ENCODE results near the gene TNIK.

DNA sequence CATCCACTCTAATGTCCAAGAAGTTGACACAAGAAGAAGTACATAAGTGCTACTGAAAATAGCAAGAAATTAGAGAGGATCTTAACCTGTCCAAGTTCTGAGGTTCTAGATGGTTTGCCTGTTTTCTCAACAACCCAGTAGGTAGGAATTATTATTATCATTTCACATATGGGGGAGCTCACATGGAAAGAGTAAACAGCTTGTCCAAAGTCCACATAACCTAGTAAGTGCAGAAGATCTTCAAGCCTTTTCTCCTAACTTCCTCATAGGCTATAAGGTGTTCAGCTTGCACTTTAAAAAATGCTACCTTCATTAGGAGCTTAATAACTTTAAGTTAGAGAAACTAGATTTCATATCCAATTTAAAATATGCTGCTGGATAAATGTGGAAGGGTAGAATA lies 436.6 kb downstream of the TNIK start:
- TF ChIP-seq, protein P1, sequence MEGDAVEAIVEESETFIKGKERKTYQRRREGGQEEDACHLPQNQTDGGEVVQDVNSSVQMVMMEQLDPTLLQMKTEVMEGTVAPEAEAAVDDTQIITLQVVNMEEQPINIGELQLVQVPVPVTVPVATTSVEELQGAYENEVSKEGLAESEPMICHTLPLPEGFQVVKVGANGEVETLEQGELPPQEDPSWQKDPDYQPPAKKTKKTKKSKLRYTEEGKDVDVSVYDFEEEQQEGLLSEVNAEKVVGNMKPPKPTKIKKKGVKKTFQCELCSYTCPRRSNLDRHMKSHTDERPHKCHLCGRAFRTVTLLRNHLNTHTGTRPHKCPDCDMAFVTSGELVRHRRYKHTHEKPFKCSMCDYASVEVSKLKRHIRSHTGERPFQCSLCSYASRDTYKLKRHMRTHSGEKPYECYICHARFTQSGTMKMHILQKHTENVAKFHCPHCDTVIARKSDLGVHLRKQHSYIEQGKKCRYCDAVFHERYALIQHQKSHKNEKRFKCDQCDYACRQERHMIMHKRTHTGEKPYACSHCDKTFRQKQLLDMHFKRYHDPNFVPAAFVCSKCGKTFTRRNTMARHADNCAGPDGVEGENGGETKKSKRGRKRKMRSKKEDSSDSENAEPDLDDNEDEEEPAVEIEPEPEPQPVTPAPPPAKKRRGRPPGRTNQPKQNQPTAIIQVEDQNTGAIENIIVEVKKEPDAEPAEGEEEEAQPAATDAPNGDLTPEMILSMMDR (conservative IDR thresholded peaks at IDR 0.05; ENCODE audit: low read length): no peak
- TF ChIP-seq EZH2phosphoT487 (IDR thresholded peaks at IDR 0.05; ENCODE audit: borderline replicate concordance): no peak

All from Loucy (cell line).